ENCODE measurements around the gene TBC1D10B.

Gene TBC1D10B

GRCh38 chr16:30375864-30376263 is 5.6 kb upstream of the TBC1D10B start:
- TF ChIP-seq ZFX (IDR thresholded peaks at IDR 0.05; ENCODE audit: borderline replicate concordance) (no peak), CTCF (IDR thresholded peaks at IDR 0.05) (no peak)
- H3K27ac ChIP-seq = no peak overlapping the region

GRCh38 chr16:30374538-30374937 is 4.2 kb upstream of the TBC1D10B start, which contains the start of gene MYL11:
Gene MYL11 (plus strand): TSS chr16:30374802. CDS start chr16:30374858, 56 bp downstream.
- TF ChIP-seq ZFX (IDR thresholded peaks at IDR 0.05; ENCODE audit: borderline replicate concordance) (no peak), CTCF (IDR thresholded peaks at IDR 0.05) (no peak)
- no peak within 1 kb of the TSS for H3K27ac ChIP-seq

- no peak for TF ChIP-seq ZFX (IDR thresholded peaks at IDR 0.05; ENCODE audit: borderline replicate concordance)
- no peak for TF ChIP-seq CTCF (IDR thresholded peaks at IDR 0.05)
- no peak overlapping the region for H3K27ac ChIP-seq
Measured at GRCh38 chr16:30372725-30373124, 2.4 kb upstream of the TBC1D10B start.

GRCh38 chr16:30372038-30372712 is 1.9 kb upstream of the TBC1D10B start:
- H3K27ac ChIP-seq = peak overlapping the region; percentile 89
- no peak for TF ChIP-seq CTCF (IDR thresholded peaks at IDR 0.05)
- no peak for TF ChIP-seq ZFX (IDR thresholded peaks at IDR 0.05; ENCODE audit: borderline replicate concordance)

GRCh38 chr16:30371248-30371816 is 1.0 kb upstream of the TBC1D10B start:
- TF ChIP-seq CTCF (IDR thresholded peaks at IDR 0.05) = no peak
- TF ChIP-seq ZFX (IDR thresholded peaks at IDR 0.05; ENCODE audit: borderline replicate concordance) = no peak
- peak overlapping the region; percentile 89 for H3K27ac ChIP-seq

- peak; percentile 12; the same call in 1 of the 2 replicates for TF ChIP-seq CTCF (IDR thresholded peaks at IDR 0.05)
- no peak for TF ChIP-seq ZFX (IDR thresholded peaks at IDR 0.05; ENCODE audit: borderline replicate concordance)
- peak overlapping the region; percentile 89 for H3K27ac ChIP-seq
Measured at GRCh38 chr16:30369938-30370455, 297 bp downstream of the TBC1D10B start.

All from 22Rv1 (cell line).